ENCODE results near the gene RND2.

Gene RND2

DNA sequence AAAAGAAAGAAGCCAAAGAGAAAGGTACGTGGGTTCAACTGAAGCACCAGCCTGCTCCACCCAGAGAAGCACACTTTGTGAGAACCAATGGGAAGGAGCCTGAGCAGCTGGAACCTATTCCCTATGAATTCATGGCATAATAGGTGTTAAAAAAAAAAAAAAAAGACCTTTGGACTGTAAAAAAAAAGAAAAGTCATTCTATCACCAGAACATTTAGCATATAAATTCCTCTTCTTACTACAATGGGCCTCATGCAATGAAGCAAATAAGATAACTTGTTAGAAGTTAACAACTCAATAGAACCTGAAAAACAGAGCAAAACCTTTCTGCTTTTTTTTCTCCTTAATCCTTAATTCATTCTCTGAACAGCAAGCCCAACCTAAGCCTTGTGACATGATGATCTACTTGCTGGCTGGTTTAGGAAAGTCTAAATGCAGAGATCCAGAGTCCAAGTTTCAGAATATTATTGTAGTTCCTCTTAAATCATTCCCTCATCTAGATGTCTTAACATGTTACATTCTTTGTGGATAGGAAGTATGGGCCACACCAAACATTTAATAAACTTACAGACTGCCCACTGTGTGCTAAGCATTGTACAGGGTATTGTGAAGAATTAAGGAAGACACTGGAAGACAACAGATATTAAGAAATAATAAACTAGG, 54.7 kb downstream of the RND2 start:
- DNase-seq: no peak

Data from CD4-positive, alpha-beta T cell treated with Interleukin-17A for 4 hours (primary cell).